Immature natural killer cell (primary cell): ENCODE results near the gene ATXN7L3. TPM values are rescaled to one million over a fixed set of nuclear protein-coding genes. Genes with fewer than 3 reads are reported as not detected.
"Not testable (repeated sequence)": the region's sequence is repeated elsewhere in the genome, so short reads cannot be mapped to it uniquely, and the experiment has no call there.

Experiments used
- DNase-seq, 3 donors: peaks; one replicate each; pipeline ENCODE4 v3.0.0; 2022; ENCODE audit warnings: mixed read lengths in 1 of 3
- H3K27ac Mint-ChIP-seq, 6 donors: one replicate each; pipeline ENCODE4 v1.8.0; 2020; ENCODE audit warnings: mixed read lengths in 6 of 6, mild to moderate bottlenecking in 5 of 6, inconsistent platforms in 4 of 6, moderate library complexity in 3 of 6
- H3K27me3 Mint-ChIP-seq, 3 donors: one replicate each; pipeline ENCODE4 v1.8.0; 2020 to 2021; ENCODE audit warnings: low read depth in 3 of 3, mild to moderate bottlenecking in 3 of 3, mixed read lengths in 3 of 3, moderate library complexity in 3 of 3, inconsistent platforms in 1 of 3
- H3K36me3 Mint-ChIP-seq, 3 donors: one replicate each; pipeline ENCODE4 v1.8.0; 2020; ENCODE audit warnings: mixed read lengths in 3 of 3, inconsistent platforms in 2 of 3, mild to moderate bottlenecking in 2 of 3
- H3K4me1 Mint-ChIP-seq, 2 donors: one replicate each; pipeline ENCODE4 v1.8.0; 2020; ENCODE audit warnings: inconsistent platforms in 2 of 2, mild to moderate bottlenecking in 2 of 2, mixed read lengths in 2 of 2, moderate library complexity in 1 of 2
- H3K4me3 Mint-ChIP-seq, 5 donors: one replicate each; pipeline ENCODE4 v1.8.0; 2020; ENCODE audit warnings: mild to moderate bottlenecking in 5 of 5, mixed read lengths in 5 of 5, inconsistent platforms in 3 of 5, moderate library complexity in 3 of 5
- H3K9me3 Mint-ChIP-seq, 6 donors: one replicate each; pipeline ENCODE4 v1.8.0; 2020; ENCODE audit warnings: mild to moderate bottlenecking in 6 of 6, mixed read lengths in 6 of 6, inconsistent platforms in 4 of 6, moderate library complexity in 3 of 6
- polyA plus RNA-seq, 3 donors: library from polyadenylated mRNA; unstranded; fragments of 300-500 nt; fragmentation: Illumina TruSeq; gene quantifications; one replicate each; pipeline ENCODE4 v1.2.3, GENCODE V29; 2021

ATXN7L3 gene
- polyA plus RNA-seq, 3 donors from 2014 or later: 5.1 to 11.9 (median 6.8) TPM

GRCh38 chr17:44170499-44171201 lies 29.0 kb downstream of the ATXN7L3 start, which contains the start of gene ASB16:
ASB16 (plus strand) TSS chr17:44170704; CDS start chr17:44170790, 86 bp downstream.
- Mint-ChIP-seq H3K4me3 (no peak within 1 kb of the TSS), H3K27ac (peak within 1 kb of the TSS in 2 of 6 donors; percentile 35 to 51), H3K27me3 (peaks cover 2 to 4% (median 2%) of the 10 kb centered on the region in 3 donors), H3K4me1 (peaks cover 3 to 10% of the 10 kb centered on the region in 2 donors), H3K36me3 (peaks cover 0 to 2% (median 0%) of the 10 kb centered on the region in 3 donors), H3K9me3 (no peaks in the 10 kb centered on the region)
- DNase-seq: no peak

- peak overlapping the region in 2 of 6 donors; percentile 35 to 51 for H3K27ac Mint-ChIP-seq
Observed at GRCh38 chr17:44170135-44170498, 29.6 kb downstream of the ATXN7L3 start.

GRCh38 chr17:44167181-44167861 lies 32.4 kb downstream of the ATXN7L3 start:
- Mint-ChIP-seq H3K4me3 (no peak overlapping the region), H3K27me3 (peaks cover 2 to 4% (median 2%) of the 10 kb centered on the region in 3 donors), H3K36me3 (no peaks in the 10 kb centered on the region), H3K4me1 (peaks cover 3 to 10% of the 10 kb centered on the region in 2 donors), H3K9me3 (no peaks in the 10 kb centered on the region), H3K27ac (no peak overlapping the region)
- no peak for DNase-seq

More at GRCh38 chr17:44170135-44170498, 29.6 kb downstream of the ATXN7L3 start:
- no peak for DNase-seq
- Mint-ChIP-seq H3K27me3 (peaks cover 2 to 4% (median 2%) of the 10 kb centered on the region in 3 donors), H3K4me1 (peaks cover 3 to 10% of the 10 kb centered on the region in 2 donors), H3K9me3 (no peaks in the 10 kb centered on the region), H3K4me3 (no peak overlapping the region), H3K36me3 (no peaks in the 10 kb centered on the region)

DNA sequence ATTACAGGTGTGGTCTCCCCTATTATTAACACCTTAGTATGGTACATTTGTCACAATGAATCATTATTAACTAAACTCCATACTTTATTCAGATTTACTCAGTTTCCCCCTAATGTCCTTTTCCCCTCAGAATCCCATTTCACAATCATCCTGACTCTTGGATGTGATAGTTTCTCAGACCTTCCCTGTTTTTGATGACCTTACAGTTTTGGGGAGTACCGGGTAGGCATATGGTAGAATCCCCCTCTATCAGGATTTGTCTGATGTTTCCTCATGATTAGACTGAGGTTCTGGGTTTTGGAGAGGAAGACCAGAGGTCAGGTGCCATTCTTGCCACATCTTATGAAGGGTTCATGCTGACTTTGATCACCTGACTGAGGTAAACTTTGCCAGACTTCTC lies 35.2 kb downstream of the ATXN7L3 start:
- DNase-seq: no peak
- Mint-ChIP-seq H3K27me3 (peaks cover 0 to 4% (median 2%) of the 10 kb centered on the region in 3 donors), H3K9me3 (no peaks in the 10 kb centered on the region), H3K4me3 (no peak overlapping the region), H3K36me3 (no peaks in the 10 kb centered on the region), H3K27ac (no peak overlapping the region), H3K4me1 (peaks cover 3 to 10% of the 10 kb centered on the region in 2 donors)

- Mint-ChIP-seq H3K36me3 (no peaks in the 10 kb centered on the region), H3K9me3 (no peaks in the 10 kb centered on the region), H3K4me1 (no peaks in the 10 kb centered on the region), H3K4me3 (no peak overlapping the region), H3K27ac (no peak overlapping the region), H3K27me3 (no peaks in the 10 kb centered on the region)
- DNase-seq: no peak
Observed at GRCh38 chr17:44159519-44160210, 40.0 kb downstream of the ATXN7L3 start.

DNA sequence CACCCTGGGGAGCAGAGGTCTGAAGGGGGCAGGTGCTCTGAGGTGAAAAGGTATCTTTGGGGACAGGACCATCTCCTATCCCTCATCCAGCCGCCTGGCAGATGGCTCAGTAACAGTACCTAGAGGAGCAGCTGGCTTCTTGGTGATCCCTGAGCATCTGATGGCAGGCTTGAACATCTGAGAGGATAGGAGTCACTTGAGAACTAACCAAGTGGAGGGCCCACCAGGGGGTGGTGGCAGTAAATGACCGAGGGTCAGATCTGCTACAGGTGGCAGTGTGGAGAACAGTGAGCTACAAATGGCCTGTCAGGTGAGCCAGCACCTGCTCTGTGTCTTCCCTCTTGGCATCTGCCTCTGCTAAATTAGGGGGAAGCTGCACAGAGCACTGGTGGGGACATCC lies 44.2 kb downstream of the ATXN7L3 start:
- Mint-ChIP-seq H3K4me1 (no peaks in the 10 kb centered on the region), H3K36me3 (no peaks in the 10 kb centered on the region), H3K27ac (peak overlapping the region in 1 of 6 donors; percentile 30), H3K4me3 (no peak overlapping the region), H3K9me3 (no peaks in the 10 kb centered on the region), H3K27me3 (peaks cover 0 to 2% (median 0%) of the 10 kb centered on the region in 3 donors)
- DNase-seq: no peak

DNA sequence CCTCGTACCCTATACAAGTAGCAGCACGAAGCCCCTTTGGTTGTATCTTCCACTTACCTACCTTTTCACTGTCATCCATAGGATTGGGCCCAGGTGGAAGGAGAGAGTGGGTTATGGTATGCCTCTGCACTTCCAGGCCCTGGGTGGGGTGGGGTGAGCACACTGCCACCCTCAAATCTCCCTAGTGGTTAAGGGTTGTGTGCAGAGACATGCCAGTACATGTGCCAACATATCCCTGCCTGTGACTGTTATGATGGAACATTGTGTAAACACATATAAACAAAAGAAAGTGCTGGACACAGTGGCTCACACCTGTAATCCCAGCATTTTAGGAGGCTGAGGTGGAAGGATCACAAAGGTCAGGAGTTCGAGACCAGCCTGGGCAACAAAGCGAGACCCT lies 46.8 kb downstream of the ATXN7L3 start:
- DNase-seq: no peak
- no peaks in the 10 kb centered on the region for H3K9me3 Mint-ChIP-seq
- H3K27ac Mint-ChIP-seq: no peak overlapping the region

GRCh38 chr17:44149750-44150329 lies 49.8 kb downstream of the ATXN7L3 start:
- DNase-seq: no peak
- H3K4me3 Mint-ChIP-seq: no peak overlapping the region
- H3K27me3 Mint-ChIP-seq: peaks cover 0 to 2% (median under 1%) of the 10 kb centered on the region in 3 donors
- no peaks in the 10 kb centered on the region for H3K4me1 Mint-ChIP-seq
- H3K36me3 Mint-ChIP-seq: no peaks in the 10 kb centered on the region
- H3K9me3 Mint-ChIP-seq: no peaks in the 10 kb centered on the region
- peak overlapping the region in 1 of 6 donors; percentile 79 for H3K27ac Mint-ChIP-seq

More for the DNA sequence above, 46.8 kb downstream of the ATXN7L3 start:
- H3K4me1 Mint-ChIP-seq: no peaks in the 10 kb centered on the region
- no peaks in the 10 kb centered on the region for H3K36me3 Mint-ChIP-seq
- peaks cover 0 to 2% (median 0%) of the 10 kb centered on the region in 3 donors for H3K27me3 Mint-ChIP-seq
- no peak overlapping the region for H3K4me3 Mint-ChIP-seq

DNA sequence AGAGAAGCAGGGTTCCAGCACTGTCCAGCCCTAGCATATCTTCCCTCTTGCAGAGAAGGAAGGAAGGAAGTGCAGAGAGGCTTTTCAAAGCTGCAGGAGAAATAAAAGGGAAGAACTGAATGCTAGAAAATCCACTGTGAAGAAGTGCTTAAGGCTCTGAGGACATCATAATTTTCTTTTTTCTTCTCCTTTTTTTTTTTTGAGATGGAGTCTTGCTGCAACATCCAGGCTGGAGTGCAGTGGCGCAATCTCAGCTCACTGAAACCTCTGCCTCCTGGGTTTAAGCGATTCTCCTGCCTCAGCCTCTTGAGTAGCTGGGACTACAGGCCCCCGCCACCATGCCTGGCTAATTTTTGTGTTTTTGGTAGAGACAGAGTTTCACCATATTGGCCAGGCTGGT lies 50.6 kb downstream of the ATXN7L3 start:
- H3K36me3 Mint-ChIP-seq, H3K27ac Mint-ChIP-seq, H3K27me3 Mint-ChIP-seq, H3K4me3 Mint-ChIP-seq, H3K4me1 Mint-ChIP-seq, DNase-seq, H3K9me3 Mint-ChIP-seq: not testable (repeated sequence)

DNA sequence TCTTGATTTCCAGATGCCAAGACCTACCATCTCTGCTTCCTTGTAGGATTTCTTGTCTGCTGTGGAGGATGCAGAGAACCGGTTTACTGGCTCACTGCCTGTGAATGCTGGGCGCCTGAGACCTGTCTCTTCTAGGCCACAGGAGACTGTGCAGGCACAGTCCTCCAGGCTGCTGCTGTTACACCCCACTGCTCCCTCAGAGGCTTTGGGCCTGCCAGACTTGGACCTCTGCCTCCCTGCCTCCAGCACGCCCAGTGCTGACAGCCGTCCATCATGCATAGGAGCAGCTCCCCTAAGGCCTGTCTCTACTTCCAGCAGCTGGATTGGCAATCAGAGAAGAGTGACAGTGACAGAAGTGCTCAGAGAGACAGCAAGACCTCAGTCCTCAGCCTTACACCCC lies 51.9 kb downstream of the ATXN7L3 start:
- Mint-ChIP-seq H3K4me3 (no peak overlapping the region), H3K9me3 (no peaks in the 10 kb centered on the region), H3K27ac (no peak overlapping the region), H3K36me3 (no peaks in the 10 kb centered on the region), H3K4me1 (no peaks in the 10 kb centered on the region), H3K27me3 (peaks cover 0 to 4% (median 2%) of the 10 kb centered on the region in 3 donors)
- DNase-seq: no peak

DNA sequence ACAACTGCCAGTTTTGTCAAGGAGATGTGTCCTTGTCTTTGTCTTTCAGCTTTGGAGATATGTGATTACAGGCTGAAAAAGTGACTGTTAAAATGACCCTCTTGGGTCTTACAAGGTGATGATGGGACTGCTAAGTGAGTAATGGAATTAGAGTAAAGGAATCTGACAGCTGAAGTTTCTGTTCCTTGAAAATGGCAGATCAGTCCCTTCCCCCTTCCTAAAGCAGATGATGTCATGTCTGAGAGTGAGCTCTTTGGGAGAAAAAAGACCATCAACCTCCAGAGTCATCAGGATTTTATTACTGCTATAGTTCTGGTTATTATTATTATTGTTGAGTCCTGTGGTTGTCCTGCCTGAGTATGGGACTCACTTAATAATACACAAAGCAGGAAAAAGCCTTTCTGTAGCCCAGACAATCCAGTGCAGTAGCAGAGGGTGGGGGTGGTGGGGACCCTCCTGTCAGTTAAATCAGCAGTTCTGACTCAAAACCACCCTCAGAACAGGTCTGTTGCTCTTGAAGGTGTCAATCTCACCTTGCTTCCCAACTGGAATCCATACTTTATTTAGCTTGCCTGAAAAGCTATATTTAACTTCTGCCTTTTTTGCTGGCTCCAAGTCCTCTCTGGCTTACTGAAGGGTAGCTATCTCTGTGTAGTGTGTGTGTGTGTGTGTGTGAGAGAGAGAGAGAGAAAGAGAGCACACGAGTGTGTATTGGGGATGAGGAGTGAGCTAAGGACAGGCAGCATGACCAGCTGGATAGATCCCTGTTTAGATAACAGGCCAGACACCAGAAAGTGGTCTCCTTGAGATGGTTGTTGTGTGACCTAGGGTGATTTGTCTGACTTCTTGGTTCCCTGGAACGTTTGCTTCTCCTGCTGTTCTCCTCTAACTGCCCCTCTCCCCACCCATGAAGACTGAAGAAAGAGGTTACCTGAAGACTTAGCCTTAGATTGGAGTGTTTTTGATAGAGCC lies 53.0 kb downstream of the ATXN7L3 start:
- peaks cover 7 to 8% of the 10 kb centered on the region in 2 donors for H3K4me1 Mint-ChIP-seq
- peaks cover 2 to 10% (median 4%) of the 10 kb centered on the region in 3 donors for H3K27me3 Mint-ChIP-seq
- peak overlapping the region in 1 of 6 donors; percentile 20 for H3K27ac Mint-ChIP-seq
- H3K4me3 Mint-ChIP-seq: no peak overlapping the region
- no peaks in the 10 kb centered on the region for H3K9me3 Mint-ChIP-seq
- no peaks in the 10 kb centered on the region for H3K36me3 Mint-ChIP-seq
- DNase-seq: no peak

DNA sequence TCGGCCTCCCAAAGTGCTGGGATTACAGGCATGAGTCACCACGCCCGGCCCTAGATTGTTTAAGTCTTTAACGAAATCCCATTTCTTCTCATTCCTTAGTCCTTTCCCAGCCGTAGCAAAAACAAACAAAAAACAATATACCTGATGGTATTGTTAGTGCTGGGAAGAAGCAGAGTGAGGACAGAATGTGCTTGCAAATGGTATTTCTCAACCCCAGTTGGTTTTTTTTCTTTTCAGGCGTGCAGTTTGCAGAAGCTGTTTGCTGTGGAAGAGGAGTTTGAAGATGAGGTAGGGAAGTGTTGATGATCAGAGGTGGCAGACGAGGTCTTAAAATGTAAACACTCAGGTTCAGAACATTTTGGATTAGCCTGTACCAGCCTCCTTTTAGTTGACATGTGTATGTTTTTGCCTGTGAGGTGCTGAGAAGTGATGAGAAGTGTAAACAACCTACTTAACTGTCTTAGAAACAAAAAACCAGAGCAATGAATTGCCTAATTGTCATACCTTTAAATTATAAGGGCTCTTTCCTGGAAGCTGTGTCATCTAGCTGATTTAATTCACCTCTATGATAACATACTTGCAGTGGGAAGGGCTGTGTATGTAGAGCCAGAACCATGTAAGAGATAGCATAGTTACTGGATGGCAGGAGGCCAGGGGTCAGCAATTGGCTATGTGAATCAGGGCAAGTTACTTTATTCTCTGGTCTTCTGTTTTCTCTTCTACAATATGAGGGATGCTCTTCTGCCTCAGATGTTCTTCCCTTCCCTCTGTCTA lies 54.5 kb downstream of the ATXN7L3 start:
- Mint-ChIP-seq H3K27me3 (peaks cover 4 to 15% (median 7%) of the 10 kb centered on the region in 3 donors), H3K36me3 (no peaks in the 10 kb centered on the region), H3K4me3 (no peak overlapping the region), H3K4me1 (peaks cover 13% of the 10 kb centered on the region in 2 donors), H3K9me3 (no peaks in the 10 kb centered on the region), H3K27ac (no peak overlapping the region)
- DNase-seq: no peak
